T-helper 9 cell (primary cell): Measurements from ENCODE around the gene DVL1.

ENCODE experiments used
- DNase-seq: peaks from one replicate; pipeline ENCODE4 v3.0.0-alpha.2; 2020

DVL1 gene

DNA sequence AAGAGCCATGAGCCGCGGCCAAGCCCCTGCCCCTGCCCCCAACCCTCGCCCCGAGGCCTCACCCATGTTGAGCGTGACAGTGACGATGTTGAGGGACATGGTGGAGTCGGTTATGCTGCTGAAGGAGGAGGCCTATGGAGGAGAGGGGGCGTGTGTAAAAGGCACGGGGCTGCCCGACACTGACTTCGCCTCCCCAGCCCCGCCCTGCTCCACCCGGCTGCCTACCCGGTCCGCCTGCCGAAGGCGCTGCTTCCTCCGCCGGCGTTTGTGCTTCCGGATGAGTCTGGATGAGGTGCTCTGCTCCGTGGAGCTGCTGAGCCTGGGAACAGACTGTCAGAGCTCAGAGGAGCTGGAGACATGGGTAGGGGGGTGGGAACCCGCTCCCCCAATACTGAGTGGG is 9.0 kb downstream of the DVL1 start:
- DNase-seq = no peak

DNA sequence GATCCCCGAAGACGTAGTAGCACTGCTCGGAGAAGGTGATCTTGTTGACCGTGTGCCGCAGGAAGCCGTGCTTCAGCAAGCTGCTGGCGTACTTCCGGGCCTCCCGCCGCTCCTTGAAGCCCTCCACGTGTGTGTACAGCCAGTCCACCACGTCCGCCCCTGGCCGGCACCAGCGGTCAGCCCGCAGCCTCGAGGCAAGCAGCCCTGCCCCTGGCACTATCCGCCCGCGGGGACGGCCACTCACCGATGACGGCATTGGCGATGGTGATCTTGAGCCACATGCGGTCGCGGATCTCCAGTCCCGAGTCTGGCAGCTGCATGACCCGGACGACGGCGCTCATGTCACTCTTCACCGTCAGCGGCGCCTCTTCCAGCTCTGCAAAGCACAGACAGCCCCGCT is 10.9 kb downstream of the DVL1 start:
- no peak for DNase-seq

DNA sequence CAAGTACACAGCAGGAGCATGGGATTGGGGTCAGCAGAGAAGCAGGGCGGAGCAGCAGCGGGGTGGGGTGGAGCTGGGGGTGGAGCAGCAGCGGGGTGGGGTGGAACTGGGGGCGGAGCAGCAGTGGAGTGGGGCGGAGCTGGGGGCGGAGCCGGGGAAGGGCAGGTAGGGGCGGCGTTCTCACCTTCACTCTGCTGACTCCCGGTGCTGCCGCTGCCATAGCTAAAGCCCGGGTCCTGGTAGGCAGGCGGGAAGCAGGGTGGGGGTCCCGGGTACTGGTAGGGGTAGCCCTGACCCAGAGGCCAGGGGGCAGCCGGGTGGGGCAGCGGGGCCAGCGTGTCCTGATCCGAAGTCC is 11.4 kb downstream of the DVL1 start:
- DNase-seq = no peak

DNA sequence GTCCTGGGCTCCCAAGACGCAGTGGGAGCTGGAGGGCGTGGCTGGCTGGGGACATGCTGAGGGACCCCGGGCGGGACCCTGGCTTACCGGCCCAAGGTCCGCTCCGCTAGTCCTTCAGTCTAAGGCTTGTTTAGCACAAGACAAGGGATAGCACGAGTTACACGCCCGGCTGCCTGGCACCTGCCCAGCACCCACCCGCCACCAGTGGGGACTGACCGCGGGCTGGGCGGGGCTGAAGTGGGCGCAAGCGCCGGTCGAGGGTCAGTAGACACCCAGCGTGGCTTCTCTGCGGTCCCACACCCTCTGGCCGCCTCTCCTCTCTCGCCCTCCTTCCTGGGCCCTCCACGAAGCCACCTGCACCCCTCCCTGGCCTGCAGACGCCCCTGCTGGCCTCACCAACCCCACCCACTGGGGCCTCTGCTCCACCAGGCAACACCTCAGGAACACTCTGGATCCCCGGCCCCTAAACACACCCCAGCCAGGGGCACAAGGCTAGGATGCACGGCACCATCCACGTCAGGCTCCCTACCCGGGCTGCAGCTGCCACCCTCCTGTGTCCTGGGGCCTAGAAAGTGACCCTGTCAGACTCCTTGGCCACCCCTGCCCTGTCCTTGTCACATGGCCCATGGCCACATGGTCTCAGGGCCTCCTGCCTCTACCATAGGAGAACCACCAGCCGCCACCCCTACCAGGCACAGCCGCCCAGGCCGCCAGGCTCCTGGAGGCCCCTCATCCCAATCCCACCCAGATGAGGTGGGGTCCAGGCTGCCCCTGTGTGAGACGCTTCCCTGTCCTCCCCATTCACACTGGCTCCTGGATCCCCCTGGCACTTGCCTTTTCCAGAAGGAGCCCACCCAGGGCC is 12.1 kb downstream of the DVL1 start:
- no peak for DNase-seq

DNA sequence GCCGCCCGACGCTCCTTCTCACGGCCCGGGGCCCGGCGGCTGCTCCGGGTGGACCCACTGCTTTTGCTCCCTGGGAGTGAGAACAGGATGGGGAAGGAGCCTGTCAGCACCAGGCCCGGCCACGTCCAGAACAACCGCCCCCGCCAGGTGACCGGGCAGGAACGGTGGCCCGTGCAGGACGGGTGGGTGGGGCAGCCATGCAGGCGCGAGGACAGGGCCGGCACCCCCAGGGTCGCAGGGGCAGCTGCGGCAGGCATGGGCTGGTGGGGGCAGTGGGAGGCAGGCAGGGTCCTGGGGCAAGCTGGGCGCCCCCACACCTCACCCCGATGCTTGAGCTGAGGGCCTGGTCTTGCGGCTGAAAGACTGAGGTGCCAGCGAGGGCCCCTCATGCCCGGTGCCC is 12.8 kb downstream of the DVL1 start:
- DNase-seq = no peak

DNA sequence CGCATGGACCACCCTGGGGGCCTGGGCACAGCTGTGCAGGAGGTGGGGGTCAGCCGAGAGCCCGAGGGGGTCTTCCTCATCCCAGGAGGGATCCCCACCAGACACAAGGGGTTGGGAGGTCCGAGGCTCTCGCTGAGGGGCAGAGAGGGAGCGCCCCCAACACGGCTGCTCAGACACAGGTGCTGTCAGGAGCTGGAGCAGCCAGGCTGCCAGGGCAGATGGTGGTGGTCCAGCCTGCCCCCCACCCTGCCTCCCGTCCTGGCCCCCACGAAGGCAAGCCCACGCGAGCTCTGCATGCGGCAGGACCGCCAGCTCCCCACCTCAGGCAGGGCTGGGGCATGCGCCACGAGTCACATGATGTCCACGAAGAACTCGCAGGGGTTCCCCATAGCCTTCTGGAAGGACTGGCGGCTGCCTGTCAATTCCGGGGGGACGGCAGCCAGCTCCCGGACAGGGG is 13.4 kb downstream of the DVL1 start:
- no peak for DNase-seq

DNA sequence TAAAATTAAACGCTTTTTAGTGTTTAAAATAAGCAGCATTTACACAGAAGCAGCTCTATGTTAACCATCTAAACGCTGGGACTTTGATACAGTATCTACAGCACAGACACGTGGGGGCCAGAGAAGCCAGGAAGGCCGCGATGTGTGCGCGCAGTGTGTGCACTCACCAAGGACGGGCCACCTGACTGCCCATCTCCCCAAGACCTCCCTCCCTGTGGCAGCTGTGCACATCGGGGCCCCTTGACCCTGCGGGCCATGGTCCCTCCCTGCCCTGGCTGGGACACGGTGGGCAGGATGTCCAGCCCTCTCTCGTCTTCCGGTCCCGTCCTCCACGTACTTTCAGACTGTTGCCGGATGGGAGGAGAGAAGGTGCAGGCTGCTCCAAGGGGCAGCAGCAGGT is 13.9 kb downstream of the DVL1 start:
- DNase-seq = no peak

DNA sequence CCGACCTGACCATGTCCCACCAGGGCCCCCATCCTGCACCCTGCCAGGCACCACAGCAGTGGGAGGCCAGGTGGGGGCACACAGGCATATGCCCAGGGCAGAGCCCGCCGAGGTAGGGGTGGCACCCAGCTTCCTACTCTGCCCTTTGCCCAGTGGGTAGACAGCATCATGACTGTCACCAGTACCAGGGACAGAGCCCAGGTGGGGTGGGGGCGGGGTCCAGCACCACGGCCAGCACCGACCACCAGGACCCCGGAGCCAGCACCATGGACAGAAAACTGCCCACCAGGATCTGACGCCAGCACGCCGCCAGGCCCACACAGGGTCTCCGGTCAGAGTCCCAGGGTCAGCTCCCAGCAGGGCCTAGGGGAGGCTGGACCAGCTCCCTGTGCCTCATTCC is 14.4 kb downstream of the DVL1 start:
- DNase-seq = no peak

DNA sequence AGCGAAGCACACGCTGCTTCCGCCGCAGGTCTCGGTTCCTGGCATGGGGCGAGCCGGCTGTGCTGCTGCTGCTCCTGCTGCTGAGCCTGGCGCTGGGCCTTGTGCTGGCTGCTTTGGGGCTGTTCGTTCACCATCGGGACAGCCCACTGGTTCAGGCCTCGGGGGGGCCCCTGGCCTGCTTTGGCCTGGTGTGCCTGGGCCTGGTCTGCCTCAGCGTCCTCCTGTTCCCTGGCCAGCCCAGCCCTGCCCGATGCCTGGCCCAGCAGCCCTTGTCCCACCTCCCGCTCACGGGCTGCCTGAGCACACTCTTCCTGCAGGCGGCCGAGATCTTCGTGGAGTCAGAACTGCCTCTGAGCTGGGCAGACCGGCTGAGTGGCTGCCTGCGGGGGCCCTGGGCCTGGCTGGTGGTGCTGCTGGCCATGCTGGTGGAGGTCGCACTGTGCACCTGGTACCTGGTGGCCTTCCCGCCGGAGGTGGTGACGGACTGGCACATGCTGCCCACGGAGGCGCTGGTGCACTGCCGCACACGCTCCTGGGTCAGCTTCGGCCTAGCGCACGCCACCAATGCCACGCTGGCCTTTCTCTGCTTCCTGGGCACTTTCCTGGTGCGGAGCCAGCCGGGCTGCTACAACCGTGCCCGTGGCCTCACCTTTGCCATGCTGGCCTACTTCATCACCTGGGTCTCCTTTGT is 15.5 kb downstream of the DVL1 start:
- no peak for DNase-seq

DNA sequence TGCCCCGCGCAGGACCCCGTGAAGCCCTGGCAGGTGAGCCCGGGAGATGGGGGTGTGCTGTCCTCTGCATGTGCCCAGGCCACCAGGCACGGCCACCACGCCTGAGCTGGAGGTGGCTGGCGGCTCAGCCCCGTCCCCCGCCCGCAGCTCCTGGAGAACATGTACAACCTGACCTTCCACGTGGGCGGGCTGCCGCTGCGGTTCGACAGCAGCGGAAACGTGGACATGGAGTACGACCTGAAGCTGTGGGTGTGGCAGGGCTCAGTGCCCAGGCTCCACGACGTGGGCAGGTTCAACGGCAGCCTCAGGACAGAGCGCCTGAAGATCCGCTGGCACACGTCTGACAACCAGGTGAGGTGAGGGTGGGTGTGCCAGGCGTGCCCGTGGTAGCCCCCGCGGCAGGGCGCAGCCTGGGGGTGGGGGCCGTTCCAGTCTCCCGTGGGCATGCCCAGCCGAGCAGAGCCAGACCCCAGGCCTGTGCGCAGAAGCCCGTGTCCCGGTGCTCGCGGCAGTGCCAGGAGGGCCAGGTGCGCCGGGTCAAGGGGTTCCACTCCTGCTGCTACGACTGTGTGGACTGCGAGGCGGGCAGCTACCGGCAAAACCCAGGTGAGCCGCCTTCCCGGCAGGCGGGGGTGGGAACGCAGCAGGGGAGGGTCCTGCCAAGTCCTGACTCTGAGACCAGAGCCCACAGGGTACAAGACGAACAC is 16.3 kb downstream of the DVL1 start:
- no peak for DNase-seq

DNA sequence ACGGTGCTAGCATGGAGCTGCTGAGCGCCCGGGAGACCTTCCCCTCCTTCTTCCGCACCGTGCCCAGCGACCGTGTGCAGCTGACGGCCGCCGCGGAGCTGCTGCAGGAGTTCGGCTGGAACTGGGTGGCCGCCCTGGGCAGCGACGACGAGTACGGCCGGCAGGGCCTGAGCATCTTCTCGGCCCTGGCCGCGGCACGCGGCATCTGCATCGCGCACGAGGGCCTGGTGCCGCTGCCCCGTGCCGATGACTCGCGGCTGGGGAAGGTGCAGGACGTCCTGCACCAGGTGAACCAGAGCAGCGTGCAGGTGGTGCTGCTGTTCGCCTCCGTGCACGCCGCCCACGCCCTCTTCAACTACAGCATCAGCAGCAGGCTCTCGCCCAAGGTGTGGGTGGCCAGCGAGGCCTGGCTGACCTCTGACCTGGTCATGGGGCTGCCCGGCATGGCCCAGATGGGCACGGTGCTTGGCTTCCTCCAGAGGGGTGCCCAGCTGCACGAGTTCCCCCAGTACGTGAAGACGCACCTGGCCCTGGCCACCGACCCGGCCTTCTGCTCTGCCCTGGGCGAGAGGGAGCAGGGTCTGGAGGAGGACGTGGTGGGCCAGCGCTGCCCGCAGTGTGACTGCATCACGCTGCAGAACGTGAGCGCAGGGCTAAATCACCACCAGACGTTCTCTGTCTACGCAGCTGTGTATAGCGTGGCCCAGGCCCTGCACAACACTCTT is 17.0 kb downstream of the DVL1 start:
- DNase-seq = no peak

DNA sequence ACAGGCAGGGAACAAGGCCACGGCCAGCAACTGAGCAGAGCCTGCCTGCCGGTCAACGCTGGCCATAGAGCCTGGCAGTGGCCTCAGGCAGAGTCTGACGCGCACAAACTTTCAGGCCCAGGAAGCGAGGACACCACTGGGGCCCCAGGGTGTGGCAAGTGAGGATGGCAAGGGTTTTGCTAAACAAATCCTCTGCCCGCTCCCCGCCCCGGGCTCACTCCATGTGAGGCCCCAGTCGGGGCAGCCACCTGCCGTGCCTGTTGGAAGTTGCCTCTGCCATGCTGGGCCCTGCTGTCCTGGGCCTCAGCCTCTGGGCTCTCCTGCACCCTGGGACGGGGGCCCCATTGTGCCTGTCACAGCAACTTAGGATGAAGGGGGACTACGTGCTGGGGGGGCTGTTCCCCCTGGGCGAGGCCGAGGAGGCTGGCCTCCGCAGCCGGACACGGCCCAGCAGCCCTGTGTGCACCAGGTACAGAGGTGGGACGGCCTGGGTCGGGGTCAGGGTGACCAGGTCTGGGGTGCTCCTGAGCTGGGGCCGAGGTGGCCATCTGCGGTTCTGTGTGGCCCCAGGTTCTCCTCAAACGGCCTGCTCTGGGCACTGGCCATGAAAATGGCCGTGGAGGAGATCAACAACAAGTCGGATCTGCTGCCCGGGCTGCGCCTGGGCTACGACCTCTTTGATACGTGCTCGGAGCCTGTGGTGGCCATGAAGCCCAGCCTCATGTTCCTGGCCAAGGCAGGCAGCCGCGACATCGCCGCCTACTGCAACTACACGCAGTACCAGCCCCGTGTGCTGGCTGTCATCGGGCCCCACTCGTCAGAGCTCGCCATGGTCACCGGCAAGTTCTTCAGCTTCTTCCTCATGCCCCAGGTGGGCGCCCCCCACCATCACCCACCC is 17.9 kb downstream of the DVL1 start, which contains the start of gene TAS1R3:
Gene TAS1R3, plus strand, starts transcription at position 213 of the 898 bp plus-strand sequence. Its CDS starts 66 bp downstream, at position 279.
- no peak for DNase-seq

DNA sequence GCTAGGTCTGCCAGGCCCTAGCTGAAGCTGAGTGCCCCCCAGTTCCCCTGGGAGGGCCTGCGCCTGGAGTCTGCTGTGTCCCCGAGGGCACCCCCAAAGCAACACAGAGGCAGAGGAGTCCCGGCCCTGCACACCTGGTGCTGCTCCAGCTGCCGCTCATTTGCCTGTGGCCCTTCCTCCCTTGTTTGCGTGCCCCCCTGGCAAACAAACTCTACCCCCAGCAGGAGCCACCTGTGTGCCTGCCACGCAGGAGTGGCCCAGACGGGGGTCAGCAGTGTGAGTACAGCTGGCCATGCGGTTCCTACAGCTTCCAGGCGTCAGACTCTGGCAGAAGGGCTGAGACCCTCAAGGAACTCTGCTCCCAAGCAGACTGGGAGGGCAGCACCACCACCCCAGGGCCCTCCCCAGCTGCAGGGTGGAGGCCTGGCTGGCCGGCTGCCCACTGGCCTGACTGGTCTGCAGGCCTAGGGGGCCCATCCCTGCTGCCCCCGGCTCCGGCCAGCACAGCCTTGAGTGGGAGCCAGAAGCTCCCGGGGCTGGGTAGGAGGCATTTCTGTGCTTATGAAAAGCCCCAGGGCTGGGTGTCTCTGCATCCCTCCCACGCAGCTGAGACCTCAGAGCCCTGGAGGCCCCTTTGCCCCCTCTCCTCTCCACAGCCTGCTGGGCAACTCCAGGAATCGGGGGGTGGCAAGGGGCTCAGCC is 18.7 kb downstream of the DVL1 start:
- DNase-seq = no peak

DNA sequence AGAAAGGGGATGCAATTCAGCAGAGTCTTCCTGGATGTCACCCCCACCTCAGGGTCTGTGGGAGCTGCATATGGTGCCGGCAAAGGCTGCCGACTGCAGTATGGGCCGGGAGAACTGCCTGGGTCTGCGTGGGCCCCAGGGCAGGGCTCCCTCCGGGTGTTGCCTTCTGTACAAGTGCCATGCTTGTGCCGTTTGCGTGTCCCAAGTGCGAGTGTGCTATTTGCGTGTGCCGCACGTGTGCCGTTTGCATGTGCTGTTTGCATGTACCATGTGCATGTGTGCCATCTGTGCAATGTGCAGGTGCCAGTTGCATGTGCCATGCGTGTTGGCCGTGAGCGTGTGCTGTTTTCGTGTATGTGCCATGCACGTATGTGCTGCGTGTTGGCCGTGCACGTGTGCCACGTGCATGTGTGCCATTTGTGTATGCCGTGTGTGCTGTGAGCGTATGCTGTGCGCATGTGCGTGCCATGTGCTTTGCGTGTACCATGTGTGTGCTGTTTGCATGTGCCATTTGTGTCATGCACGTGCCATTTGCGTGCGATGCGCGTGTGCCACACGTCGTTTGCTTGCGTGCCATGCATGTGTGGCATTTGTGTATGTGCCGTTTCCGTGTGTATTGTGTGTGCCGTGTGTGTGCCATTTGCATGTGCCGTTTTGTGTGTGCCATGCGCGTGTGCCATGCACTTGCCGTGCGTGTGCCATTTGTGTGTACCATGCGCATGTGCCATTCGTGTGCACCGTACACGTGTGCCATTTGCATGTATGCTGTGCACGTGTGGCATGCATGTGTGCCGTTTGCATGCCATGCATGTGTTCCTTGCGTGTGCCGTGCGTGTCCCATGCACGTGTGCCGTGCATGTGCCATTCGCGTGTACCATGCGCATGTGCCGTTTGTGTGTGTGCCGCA is 19.7 kb downstream of the DVL1 start:
- no peak for DNase-seq

DNA sequence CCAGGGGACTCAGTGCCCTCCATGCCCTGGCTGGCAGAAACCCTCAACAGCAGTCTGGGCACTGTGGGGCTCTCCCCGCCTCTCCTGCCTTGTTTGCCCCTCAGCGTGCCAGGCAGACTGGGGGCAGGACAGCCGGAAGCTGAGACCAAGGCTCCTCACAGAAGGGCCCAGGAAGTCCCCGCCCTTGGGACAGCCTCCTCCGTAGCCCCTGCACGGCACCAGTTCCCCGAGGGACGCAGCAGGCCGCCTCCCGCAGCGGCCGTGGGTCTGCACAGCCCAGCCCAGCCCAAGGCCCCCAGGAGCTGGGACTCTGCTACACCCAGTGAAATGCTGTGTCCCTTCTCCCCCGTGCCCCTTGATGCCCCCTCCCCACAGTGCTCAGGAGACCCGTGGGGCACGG is 21.0 kb downstream of the DVL1 start:
- no peak for DNase-seq

DNA sequence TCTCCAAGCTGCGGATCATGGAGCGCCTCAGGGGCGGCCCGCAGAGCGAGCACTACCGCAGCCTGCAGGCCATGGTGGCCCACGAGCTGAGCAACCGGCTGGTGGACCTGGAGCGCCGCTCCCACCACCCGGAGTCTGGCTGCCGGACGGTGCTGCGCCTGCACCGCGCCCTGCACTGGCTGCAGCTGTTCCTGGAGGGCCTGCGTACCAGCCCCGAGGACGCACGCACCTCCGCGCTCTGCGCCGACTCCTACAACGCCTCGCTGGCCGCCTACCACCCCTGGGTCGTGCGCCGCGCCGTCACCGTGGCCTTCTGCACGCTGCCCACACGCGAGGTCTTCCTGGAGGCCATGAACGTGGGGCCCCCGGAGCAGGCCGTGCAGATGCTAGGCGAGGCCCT is 21.9 kb downstream of the DVL1 start:
- DNase-seq = no peak

DNA sequence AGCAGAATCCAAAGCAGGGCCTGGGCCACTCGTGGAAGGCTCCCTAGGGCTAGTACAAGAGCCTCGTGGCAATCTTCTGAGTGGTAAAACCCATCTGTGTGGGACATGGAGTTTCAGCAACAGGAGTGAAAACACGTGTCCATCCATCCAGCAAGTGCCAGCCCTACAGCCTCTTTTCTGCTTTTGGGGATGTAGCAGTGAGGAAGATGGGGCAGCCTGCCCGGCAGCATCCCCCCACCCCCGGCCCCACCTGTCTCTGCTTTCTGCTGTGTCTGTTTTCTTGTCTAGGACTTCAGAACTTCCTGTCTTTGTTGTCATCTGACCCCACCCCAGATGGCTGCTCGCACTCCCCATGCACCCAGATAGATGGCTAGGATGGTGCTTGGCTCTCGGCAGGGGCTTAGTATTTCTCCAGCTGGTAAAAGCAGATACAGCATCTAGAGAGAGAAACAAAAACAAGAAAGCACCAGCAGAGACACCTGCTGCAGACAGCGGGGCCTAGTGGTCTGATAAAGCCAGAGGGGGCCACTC is 23.1 kb downstream of the DVL1 start:
- no peak for DNase-seq

DNA sequence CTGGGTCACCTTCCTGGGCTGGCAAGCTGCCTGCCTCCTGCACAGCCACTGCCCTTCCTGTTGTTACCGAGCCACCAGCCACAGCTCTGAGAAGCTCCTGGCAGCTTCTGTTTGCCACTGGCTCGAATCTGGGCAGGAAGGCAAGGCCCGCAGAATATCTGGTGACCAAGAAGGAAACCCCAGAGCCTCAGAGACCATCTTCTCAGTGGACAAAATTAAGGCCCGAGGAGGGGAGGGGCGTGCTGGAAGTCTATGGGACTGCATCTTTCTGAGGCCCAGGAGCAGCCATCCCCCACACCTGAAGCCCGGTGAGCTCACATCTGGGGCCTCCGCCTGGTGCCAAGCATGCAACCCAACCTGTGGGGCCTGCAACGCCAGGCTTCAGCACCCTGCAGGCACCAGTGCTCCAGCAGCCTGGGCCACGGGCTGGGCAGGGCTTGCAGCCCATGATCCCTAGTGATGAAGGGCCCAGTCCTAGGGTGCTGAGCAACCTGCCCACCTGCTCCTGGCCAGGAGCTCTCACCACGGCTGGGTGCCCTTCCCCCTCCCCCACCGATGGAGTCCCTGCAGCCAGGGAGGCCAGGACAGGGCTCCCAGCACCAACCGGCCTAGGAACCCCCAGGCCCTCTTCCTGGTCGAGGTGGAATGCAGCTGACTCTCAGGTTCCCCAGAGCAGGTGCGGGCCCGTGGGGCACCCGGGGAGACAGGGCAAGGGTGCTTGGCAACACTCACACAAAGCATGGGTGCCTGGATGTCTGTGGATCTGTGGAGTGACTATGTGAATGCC is 23.7 kb downstream of the DVL1 start:
- no peak for DNase-seq
